CD4-positive, alpha-beta T cell treated with Interleukin-17A for 1 hour (primary cell): Measurements from ENCODE around the gene CNPY1.
"Not testable (repeated sequence)": the region's sequence is repeated elsewhere in the genome, so short reads cannot be mapped to it uniquely, and the experiment has no call there.

ENCODE experiments used
- DNase-seq: peaks from one replicate; pipeline ENCODE4 v3.0.0-alpha.2; 2020

The CNPY1 gene

DNA sequence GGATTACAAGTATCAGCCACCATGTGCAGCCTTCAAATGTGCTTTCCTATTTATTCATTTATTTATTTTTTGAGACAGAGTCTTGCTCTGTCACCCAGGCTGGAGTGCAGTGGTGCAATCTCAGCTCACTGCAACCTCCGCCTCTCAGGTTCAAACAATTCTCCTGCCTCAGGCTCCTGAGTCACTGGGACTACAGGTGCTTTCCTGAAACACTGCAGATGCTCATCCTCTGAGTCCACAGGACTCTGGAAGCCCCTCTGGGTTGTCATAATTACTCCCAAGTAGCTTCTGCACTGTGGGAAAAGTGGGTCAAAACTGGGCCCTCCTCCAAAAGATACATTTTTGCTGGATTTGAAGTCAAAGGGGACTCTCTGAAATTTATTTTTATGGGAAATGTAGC lies at the start of gene CNPY1:
Gene CNPY1 (minus strand): TSS at position 111 of the 400 bp plus-strand sequence. CDS start 630 bp downstream, outside the sequence.
- not testable (repeated sequence) for DNase-seq

DNA sequence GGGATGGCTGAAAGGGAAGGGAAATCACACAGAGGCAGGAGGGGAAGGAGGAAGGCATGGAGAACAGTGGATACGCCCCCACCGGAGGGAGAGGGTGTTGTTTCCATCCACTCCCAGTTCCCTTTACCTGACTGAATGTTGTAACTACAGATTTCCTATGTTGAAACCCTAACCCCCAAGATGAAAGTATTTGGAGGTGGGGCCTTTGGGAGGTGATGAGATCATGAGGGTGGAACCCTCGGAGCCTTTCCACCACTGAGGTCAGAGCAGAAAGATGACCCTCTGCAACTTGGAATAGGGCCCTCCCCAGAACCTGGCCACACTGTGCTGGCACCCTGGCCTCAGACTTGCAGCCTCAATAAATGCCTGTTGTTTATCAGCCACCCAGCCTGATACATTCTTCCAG lies 48.6 kb upstream of the CNPY1 start:
- no peak for DNase-seq

DNA sequence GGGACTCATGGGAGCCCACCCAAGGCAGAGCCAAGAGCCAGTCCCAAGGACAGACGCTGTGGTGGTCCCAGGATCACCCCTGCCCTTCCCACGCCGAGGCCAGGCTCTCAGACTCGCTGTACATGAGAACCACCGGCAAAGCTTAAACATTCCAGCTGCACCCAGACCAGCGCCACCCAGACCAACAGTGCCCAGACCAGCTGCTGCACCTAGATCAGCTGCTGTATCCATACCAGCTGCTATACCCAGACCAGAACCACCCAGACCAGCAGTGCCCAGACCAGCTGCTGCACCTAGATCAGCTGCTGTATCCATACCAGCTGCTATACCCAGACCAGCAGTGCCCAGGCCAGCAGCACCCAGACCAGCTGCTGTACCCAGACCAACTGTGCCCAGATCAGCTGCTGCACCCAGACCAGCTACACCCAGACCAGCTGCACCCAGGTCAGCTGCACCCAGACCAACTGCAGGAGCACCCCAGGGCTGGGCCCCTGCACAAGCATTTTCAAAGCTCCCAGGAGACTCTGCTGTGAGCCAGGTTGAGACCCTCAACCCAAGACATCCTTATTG lies 47.9 kb upstream of the CNPY1 start:
- no peak for DNase-seq

DNA sequence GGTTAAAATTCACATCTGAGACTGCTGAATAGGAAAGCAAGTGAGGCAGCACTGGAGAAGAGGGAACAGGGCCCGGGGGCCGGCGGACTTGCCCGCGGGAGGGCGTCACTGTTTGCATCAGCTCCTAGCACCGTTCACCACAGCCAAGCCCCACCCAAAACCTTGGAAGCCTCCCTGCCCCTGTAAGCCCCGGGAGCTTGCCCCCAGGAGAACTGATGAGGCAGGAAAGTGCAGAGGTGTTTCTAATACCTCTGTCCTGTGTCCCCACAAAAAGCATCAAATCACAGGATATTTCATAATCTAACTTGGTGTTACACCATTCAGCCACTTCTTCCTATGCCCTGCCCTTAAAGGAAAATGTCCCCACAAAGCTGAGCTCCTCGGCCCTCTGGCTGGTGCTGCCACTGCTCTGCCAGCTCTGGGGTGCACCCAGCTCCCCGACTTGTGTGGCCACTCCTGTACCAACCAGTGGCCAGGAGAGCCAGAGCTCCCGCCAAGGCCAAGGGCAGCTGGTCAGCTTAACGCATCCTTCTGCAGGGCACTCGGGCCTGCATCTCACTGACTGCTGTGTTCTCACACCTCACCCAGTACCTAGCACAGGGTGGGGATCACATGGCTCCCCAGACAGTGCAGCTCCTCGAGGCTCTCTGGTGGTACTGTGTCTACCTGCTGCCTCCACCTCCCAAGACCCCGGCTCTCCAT lies 47.3 kb upstream of the CNPY1 start:
- DNase-seq, result no peak

DNA sequence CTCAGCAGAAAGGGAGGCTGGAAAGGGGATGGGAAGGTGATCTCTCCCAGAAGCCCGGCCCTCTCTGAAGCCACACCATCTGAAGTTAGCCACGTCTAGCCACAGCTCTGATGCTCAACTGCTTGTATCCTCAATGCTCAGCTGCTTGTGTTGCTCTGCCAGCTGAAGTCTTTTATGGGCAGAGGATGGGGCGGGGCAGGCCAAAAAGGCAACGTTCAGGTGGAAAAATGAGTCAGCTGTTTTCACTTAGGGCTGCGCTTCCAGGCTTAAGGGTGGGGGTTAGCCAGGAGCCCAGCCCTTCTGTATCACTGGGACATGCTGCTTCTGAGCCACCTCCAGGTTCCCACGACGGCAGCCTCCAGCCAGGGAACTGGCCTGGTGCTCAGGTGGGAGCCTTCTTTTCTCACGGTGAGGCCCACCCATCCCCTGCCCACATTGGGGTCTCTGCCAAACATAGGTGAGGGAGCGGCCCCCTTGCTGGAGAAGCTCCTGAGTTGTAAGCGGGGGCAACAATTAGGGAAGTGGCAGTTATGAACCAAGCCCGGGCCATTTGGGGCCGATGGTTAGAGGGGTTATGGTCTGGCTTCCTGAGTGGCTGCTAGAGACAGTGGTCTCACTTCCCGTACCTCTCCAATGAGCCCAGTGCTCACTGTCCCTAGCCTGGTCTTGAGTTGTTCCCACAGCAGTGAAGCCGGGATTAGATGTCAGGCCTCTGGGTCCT lies 44.9 kb upstream of the CNPY1 start:
- DNase-seq, result no peak

DNA sequence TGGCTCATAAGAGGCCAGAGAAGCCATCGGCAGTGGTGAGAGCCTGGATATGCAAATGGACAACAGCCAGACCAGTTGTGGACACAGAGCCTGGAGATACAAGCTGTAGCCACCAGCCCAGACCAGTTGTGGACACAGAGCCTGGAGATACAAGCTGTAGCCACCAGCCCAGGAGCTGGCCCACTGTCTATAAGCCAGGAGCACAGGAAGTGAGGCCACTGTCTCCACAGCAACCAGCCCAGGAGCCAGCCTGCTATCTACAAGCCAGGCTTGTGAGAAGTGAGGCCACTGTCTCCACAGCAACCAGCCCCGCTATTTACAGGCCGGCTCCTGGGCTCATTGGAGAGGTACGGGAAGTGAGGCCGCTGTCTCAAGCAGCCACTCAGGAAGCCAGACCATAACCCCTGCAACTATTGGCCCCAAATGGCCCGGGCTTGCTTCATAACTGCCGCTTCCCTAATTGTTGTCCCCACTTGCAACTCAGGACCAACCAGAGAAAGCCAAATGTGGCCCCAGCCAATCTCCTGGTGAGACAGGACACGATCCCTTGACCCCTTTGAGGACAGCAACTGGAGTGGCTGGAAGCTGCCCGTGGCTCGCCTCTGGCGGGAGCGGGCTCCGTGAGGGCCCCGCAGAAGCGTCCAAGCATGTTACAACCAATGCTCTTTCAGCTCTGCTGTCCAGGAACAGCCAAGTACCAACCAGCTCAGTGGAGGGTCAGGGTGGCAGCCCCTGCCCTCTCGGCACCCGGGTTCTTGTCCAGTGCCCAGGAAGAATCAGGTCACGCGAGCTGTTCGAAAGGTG lies 44.1 kb upstream of the CNPY1 start:
- peak; percentile 45 for DNase-seq

DNA sequence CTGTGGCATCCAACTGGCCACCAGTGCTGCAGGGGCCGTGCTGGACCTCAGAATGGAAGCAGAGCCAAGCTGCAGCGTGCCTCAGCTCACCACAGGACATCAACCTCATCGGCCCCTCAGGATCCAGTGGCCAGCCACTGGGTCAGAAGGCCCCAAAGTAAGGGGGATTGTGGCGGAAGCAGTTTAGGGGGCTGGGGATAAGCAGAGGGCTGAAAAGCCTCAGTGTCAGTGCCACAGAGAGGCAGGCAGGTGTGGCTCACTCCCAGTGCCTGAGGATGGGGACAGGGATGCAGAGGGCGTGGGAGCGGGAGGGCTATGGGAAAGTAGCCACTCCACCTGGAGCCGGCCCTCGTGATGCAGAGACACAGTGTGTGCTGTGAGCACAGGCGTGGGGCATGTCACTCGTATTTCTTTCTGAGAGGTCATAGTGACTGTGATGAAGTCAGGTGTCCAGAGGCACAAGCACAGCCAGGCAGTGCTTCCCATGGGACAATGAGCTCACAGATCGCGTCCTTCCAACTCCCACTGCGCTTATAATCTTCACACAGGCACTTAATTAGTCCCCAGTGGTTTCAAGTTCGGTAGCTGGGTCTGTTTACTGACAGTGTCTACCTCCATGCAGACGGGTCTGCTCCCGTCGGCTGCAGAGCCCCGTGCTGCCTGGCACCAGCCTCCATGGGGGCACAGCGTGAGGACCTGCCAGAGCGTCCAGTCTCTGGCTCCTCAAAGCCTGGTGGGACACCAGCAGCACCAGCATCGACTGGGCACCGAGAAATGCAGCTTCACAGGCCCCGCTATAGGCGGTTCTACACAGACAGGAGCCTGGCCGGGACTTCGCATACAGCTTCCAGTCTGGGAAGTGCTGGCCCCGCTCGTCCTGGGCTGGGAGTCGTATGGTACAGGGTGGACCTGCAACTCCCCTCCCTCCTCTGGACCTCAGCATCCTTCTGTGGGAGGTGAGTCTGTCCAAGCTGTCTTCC lies 42.9 kb upstream of the CNPY1 start:
- no peak for DNase-seq

DNA sequence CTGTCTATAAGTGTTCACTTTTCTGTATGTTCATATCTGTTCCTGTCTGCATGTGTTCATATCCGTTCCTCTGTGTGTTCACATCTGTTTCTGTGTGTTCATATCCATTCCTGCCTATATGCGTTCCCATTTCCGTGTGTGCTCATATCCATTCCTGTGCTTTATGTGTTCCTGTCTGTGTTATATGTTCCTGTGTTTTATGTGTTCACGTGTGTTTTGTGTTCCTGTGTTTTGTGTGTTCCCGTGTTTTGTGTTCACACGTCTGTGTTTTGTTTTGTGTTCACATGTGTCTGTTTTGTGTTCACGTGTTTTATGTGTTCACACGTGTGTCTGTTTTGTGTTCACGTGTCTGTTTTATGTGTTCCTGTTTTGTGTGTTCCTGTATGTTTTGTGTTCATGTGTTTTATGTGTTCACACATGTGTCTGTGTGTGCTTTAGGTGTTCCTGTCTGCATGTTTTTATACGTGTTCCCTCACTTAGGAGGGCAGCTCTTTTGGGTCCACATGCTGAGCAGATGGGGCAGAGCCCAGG lies 42.2 kb upstream of the CNPY1 start:
- DNase-seq, result no peak

DNA sequence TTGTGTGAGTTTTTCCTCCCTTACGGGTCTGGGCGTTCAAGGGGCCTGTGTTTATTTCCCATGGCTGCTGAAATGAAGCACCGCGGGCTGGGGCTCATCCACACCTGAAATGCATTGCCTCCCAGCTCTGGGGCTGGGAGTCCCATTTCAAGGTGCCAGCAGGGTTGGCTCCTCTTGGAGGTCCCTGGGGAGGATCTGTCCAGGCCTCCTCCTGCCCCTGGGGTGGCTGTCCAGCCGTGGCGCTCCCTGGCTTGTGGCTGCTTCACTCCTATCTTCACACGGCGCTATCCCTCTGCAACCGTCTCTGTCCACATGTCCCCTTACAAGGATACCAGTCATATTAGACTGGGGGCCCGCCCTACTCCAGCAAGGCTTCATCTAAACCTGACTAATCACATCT lies 41.1 kb upstream of the CNPY1 start:
- no peak for DNase-seq

DNA sequence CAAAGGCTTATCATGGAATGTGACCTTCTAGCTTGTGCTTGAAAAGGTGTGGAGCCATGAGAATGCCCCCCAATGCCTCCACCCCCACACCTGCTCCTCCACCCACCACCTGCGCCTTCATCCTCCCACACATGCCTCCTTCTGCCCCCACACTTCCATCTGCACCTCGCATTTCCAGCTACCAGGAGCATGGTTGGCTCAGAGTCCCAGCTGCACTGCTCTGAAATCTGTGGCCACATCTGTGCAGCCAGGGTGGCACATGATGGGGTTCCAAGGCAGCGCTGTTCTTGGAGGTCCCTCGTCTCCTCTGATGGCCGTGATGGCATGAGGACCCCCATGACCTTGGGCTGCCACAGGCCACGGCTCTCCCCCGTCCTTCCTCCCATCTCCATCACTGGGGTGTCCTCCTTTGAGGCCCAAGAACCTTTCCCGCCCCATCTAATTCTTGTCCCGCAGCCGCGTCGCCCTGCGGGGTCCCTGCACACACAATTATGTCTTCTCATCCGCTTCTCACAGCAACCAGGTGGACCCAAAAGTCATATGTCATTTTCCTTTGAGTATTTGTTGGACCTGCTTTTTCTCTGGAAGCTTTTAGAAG lies 40.6 kb upstream of the CNPY1 start:
- no peak for DNase-seq

DNA sequence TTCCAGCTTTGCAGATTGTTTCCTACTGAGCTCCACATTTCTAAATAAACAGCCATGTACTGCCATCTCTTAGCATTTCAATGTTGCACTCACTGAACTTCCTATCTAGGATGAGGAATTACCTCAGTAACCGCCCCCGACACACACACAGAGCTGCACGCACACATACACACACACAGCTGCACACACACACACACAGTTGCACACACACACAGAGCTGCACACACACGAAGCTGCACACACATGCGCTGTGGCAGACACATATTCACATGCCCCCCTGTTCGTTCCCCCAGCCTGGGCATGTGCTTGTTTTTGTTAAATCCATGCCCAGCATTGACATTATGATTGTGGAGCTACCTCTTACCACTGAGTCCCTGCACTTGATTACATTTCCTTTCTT lies 39.6 kb upstream of the CNPY1 start:
- no peak for DNase-seq

DNA sequence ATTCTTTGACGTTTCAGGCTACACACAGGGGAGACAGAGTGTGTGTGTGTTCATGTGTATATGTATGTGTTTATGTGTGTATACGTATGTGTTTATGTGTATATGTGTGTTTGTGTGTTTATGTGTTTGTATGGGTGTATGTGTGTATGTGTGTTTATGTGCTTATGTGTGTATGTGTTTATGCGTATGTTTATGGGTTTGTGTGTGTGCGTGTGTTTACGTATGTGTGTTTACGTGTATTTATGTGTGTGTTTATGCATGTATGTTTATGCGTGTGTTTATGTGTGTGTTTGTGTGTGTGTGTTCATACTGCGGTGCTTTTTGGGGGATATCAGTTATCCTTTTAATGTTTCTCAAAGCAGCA lies 39.2 kb upstream of the CNPY1 start:
- no peak for DNase-seq

DNA sequence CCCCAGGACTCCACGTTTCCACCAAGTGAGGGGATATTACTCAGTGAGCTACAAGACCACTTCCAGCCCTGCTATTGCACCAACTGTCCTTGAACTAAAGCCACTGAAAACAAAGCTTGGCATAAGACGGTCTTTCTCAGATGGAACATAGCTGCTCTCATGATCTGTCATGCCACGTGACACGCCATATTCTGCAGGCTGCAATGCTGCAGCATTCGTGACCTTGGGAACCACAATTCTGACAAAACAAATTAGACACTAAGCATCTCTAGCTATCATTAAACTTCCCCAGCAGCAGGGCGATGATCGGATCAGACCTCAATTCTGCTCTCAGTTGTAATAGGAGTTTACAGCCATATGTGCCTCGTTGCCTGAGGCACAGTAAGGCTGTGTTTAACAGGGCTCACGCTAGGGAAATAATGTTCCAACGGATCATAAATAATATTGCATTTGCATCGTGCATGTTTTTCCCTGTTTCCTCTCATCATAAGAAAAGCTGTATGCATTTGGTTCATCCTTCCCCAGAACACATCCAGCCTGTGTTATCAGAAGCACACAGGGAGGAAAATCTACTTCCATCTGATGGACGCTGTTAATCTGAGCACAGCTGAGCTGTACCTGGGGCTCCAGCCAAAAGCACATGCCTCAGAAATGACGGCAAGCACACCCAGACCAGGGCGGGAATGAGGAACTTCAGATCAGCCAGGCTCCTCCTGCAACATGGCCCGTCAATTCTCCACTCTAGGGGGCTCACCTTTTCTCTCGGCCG lies 38.6 kb upstream of the CNPY1 start:
- no peak for DNase-seq

DNA sequence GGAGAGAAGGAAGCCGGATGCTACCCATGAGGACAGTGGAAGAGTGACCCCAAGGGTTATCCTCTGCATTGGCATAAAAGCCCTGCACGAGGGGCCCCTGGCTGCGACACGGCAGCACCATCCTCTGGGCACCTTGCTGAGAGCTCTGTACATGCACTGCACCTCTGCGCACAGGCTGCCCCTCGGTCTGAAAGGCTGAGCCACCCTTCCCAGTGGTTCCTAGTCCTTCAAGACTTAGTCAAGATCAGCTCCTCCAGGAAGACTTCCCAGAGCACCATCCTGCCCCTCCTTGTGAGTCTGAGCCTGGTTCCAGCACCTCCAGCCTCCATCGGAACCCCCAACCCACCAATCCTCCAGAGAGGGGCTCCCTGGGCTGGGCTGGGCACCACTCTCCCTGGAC lies 37.9 kb upstream of the CNPY1 start:
- DNase-seq, result no peak

DNA sequence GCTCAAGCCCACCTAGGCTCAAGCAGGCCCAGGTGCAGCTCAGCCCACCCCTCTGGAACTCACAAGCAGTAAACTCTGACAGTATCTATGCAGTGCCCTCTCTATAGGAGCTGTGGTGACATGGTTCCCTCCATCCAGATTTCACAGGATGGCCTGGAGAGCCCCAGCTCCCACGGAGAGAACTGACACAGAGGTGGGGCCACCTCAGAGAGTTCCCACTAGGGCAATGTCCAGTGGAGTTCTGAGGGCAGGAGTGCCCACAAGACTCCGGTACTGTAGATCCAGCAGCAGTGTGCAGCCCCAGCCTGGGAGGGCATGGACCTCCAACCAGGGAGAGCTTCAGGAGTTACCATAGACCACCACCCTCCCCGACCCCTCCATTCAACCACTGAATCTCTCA lies 37.3 kb upstream of the CNPY1 start:
- no peak for DNase-seq

DNA sequence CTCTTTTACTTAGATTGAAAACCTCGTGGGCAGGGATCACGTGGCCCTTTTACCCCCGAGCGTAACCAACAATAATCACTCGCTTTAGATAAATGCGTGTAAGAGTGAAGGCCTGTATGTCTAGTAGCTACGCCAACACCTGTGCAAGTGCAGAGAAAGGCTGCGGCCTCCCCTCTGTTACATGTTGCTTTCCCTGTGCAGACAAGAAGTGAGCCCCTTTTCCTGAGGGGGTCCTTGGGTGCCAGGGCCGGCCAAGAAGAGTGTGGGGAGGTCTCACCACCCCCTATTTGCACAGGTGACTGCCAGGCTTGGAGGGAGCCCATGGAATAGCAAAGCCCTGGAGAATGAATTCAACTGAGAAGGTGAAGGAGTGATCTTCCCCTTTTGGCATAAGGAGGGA lies 35.6 kb upstream of the CNPY1 start:
- no peak for DNase-seq

DNA sequence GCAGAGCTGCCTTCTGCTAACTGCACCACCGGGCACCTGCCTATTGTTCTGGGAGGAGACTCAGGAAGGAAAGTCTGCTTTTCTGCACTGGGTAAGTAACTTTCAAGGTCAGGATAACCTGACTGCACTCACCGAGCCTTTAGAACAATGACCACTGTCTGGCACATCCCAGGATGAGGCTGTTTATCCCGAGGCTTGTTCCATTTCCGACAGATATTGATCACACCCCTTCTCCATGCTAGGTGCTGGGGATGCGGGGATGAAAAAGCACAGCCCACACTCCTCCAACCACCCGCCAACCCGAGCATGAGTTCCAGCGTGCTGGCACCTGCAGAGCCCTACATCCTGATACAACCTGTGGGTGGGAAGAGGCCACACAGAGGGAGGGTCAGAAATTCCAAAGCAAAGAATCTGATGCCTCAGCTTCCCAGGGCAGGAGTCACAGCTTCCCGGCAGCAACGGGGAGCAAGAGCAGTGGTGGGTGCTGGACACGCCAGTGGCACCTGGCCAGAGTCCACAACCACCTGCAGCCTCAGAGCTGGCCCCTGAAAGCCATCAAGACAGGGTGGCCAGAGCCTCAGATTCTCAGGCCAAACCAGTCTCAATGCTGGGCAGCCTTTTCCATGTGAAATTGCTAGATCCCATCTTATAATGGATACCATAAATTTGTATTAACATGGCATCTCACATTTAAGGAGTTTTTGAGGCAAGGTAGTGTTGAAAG lies 34.9 kb upstream of the CNPY1 start:
- no peak for DNase-seq

DNA sequence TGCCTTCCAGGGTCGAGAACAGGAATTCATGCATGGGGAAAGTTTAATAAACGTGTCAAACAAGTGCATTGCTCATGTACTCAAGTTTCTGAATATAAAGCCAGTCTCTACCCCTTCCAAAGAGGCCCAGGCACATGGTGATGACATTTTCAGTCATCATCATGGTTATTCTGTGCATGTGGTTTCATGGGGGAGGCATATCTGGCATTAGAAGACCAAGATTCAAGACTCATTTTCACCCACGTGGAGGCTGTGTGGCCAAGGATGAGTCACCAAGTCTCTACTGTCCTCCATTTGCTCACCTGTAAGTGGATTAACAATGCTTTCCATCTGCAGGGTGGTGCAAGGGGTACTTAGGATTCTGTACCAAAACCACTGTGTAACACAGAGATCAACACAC lies 34.0 kb upstream of the CNPY1 start:
- no peak for DNase-seq

DNA sequence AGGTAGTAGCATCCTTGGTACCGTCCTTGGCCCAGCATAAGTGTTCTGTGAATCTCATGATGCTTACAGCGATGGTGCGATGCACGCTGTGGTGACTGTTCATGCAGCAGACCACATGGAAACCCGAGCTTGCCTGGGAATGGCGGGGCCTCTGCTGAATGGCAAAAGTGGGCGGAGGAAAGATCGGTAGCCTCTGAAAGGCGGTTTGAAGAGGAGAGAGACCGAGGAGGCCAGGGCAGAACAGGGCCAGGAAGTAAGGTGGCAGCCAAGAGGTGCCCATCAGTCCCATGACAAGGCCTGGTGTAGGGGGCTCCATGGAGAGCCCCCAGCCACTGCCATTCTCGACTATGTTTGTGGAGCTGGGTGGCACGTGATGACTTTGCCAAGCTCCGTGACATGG lies 33.2 kb upstream of the CNPY1 start:
- DNase-seq, result no peak

DNA sequence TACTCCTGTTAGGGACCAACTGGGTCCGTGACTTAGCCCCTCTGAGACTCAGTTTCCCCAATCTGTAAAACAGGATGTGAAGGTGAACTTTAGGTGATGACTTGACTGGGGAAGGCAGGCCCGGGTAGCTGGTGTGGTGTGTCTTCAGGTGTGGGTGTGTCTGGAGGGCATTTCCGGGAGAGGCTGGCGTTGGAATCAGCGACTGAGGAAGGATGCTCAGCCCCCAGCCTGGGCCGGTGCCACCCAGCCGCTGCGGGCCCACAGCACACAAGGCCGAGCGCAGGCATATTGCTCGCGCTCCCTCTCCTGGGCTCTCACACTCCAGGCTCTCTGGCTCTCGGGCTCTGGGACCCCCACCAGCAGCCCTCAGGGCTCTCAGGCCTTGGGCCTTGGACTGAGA lies 31.7 kb upstream of the CNPY1 start:
- DNase-seq, result no peak
